Chondrocyte (in vitro differentiated cells): Measurements from ENCODE around the gene NMNAT1. TPM values are rescaled to one million over a fixed set of nuclear protein-coding genes. Genes with fewer than 3 reads are reported as not detected.
A peak's percentile ranks its signal among the peaks of the same experiment; 100 is the strongest.

Experiments used
- DNase-seq: peaks from one replicate; pipeline ENCODE4 v3.0.0; 2021; ENCODE audit warnings: mixed read lengths, low spot score
- H3K27ac Mint-ChIP-seq: one replicate; pipeline ENCODE4 v1.8.0; 2021; ENCODE audit warnings: mild to moderate bottlenecking, moderate library complexity, mixed read lengths; ENCODE audit not compliant: unreplicated experiment
- H3K27me3 Mint-ChIP-seq: 2 replicates; pipeline ENCODE4 v1.8.0; 2021; ENCODE audit warnings: low read depth, mixed read lengths
- H3K36me3 Mint-ChIP-seq: 2 replicates; pipeline ENCODE4 v1.8.0; 2021; ENCODE audit warnings: low read depth, mixed read lengths
- H3K4me1 Mint-ChIP-seq: 2 replicates; pipeline ENCODE4 v1.8.0; 2021; ENCODE audit warnings: low read depth, mild to moderate bottlenecking, mixed read lengths
- H3K4me3 Mint-ChIP-seq: one replicate; pipeline ENCODE4 v1.8.0; 2021; ENCODE audit warnings: mild to moderate bottlenecking, moderate library complexity, mixed read lengths; ENCODE audit not compliant: unreplicated experiment
- H3K9me3 Mint-ChIP-seq: 2 replicates; pipeline ENCODE4 v1.8.0; 2021; ENCODE audit warnings: low read depth, mixed read lengths
- microRNA-seq: library from miRNA; unstranded; fragments of <30 nt; microRNA quantifications from one replicate; pipeline ENCODE4 v1.2.0, GENCODE V29; 2020; ENCODE audit warnings: borderline number of aligned reads
- total RNA-seq: library from RNA; stranded (reverse); gene quantifications from 3 replicates; pipeline ENCODE4 v1.2.1, GENCODE V29; 2021
- TF ChIP-seq, protein P1 (sequence below): fragments of 200-600 bp; sonication (generic); IDR thresholded peaks from 2 replicates; pipeline ENCODE4 v1.5.0; 2021; ENCODE audit warnings: antibody characterized with exemption, mild to moderate bottlenecking, moderate library complexity

NMNAT1 gene
- total RNA-seq, 1 donor from 2014 or later: 13.8 TPM

DNA sequence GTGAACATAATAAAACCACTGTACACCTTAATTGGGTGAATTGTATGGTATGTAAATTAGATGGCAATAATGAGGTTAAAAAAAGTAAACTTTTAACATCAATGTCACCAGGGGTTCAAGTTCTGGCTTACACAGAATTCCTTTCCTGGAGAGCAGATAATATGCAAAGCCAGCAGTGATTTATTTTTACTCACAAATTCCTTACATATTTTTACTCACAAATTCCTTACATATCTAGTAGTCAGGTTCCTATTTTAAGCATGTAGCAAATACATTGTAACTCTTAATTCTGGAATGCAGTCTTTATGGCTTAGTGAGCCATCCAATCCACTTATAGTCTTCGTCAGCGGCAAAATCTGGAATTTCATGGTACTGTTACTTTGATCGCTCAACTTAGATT, 88.2 kb downstream of the NMNAT1 start:
- Mint-ChIP-seq H3K27me3 (no peaks in the 10 kb centered on the region), H3K27ac (peak overlapping the region; percentile 78), H3K36me3 (no peaks in the 10 kb centered on the region), H3K4me1 (peaks cover 35% of the 10 kb centered on the region), H3K9me3 (no peaks in the 10 kb centered on the region), H3K4me3 (no peak overlapping the region)
- TF ChIP-seq, protein P1, sequence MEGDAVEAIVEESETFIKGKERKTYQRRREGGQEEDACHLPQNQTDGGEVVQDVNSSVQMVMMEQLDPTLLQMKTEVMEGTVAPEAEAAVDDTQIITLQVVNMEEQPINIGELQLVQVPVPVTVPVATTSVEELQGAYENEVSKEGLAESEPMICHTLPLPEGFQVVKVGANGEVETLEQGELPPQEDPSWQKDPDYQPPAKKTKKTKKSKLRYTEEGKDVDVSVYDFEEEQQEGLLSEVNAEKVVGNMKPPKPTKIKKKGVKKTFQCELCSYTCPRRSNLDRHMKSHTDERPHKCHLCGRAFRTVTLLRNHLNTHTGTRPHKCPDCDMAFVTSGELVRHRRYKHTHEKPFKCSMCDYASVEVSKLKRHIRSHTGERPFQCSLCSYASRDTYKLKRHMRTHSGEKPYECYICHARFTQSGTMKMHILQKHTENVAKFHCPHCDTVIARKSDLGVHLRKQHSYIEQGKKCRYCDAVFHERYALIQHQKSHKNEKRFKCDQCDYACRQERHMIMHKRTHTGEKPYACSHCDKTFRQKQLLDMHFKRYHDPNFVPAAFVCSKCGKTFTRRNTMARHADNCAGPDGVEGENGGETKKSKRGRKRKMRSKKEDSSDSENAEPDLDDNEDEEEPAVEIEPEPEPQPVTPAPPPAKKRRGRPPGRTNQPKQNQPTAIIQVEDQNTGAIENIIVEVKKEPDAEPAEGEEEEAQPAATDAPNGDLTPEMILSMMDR: no peak
- DNase-seq: no peak

GRCh38 chr1:10032590-10033358, 89.5 kb downstream of the NMNAT1 start, which contains the start of gene UBE4B:
Gene UBE4B (plus strand): TSS chr1:10032958. CDS start chr1:10033671, 713 bp downstream.
- no peaks in the 10 kb centered on the region for H3K36me3 Mint-ChIP-seq
- H3K4me3 Mint-ChIP-seq: peak within 1 kb of the TSS; percentile 87
- DNase-seq: peak; percentile 99
- peak within 1 kb of the TSS; percentile 96 for H3K27ac Mint-ChIP-seq
- no peaks in the 10 kb centered on the region for H3K9me3 Mint-ChIP-seq
- H3K4me1 Mint-ChIP-seq: peaks cover 35% of the 10 kb centered on the region
- no peaks in the 10 kb centered on the region for H3K27me3 Mint-ChIP-seq
- TF ChIP-seq, protein P1: peak; percentile 89

DNA sequence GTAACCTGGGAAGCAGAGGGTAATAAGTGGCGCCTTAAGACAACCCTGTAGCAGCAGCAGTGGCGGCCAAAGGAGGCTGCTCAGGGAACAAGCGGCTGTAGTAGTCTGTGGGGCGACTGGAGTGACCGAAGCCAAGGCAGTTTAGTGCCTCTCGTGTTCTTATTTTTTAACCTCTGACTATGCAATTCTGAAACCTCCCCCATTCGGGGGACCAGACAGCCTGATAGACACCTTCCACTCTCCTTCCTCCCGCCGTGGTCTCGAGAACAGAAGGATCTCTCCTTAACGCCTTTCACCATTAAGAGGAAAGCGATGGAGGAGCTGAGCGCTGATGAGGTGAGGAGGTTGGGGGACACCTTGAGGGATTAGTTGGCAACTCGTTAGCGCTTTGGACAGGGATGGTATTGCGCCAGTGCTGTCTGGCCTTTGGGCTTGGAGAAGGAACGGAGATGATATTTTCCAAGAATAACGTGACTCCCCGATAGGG, 90.1 kb downstream of the NMNAT1 start:
- Mint-ChIP-seq H3K4me3 (peak overlapping the region; percentile 87), H3K27me3 (no peaks in the 10 kb centered on the region), H3K36me3 (no peaks in the 10 kb centered on the region), H3K9me3 (no peaks in the 10 kb centered on the region), H3K27ac (peak overlapping the region; percentile 96), H3K4me1 (peaks cover 35% of the 10 kb centered on the region)
- DNase-seq: no peak
- TF ChIP-seq, protein P1: no peak

Small RNA genes lying within 50 kb of the gene (microRNA-seq; reads per million reads assigned to microRNA genes)
- gene MIR5697: not detected

Other genes with a start within 250 kb of the NMNAT1 start
- 125 to 139 TPM (median 126 TPM) in 3 replicates for gene CLSTN1, start 119.5 kb upstream of the NMNAT1 start, total RNA-seq
- gene CTNNBIP1, start 33.2 kb upstream of the NMNAT1 start, total RNA-seq: 26.2 to 32.8 TPM (median 28.4 TPM) in 3 replicates
- 26.1 to 28.4 TPM (median 26.1 TPM) in 3 replicates for gene LZIC, start 84 bp upstream of the NMNAT1 start, total RNA-seq
- gene RBP7, start 53.8 kb downstream of the NMNAT1 start, total RNA-seq: 0.47 TPM in 1 of 3 replicates, not detected in the others
- 46.3 to 51.9 TPM (median 47.1 TPM) in 3 replicates for gene UBE4B, start 89.5 kb downstream of the NMNAT1 start, total RNA-seq